NCI-H187 treated with DMSO at 0.1 percent for 48 hours (cell line): Measurements from ENCODE around the gene ZC3H10.

ENCODE experiments used
- DNase-seq: peaks from one replicate; lab custom pipeline; 2025; lab: John Stamatoyannopoulos, UW

ZC3H10 gene

DNA sequence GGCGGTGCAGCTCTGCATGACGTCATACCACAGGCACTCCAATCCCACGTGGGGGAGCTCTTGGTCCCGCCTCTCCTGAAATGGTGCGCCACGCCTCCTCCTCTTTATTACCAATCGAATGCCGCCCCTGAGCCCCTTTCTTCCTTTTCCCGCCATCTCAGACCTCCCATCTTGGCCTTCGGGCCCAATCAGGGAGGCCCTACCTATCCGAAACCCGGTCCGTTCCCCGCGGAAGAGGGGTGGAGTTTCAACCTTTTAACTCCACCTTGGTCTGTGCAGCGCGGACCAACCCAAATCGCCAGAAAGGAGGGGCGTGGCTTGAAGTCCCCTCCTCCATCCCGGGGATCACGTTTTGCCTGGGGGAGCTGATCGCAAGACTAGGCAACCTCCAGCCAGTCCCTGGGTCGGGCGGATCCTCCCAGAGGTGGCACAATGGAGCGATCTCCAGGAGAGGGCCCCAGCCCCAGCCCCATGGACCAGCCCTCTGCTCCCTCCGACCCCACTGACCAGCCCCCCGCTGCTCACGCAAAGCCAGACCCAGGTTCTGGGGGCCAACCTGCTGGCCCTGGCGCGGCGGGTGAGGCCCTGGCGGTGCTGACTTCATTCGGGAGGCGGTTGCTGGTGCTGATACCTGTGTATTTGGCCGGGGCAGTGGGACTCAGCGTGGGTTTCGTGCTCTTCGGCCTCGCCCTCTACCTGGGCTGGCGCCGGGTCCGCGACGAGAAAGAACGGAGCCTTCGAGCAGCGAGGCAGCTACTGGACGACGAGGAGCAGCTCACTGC is 10.0 kb downstream of the ZC3H10 start, which contains the start of gene ESYT1:
Gene ESYT1, plus strand, starts transcription at position 380 of the 782 bp plus-strand sequence. Its CDS starts 53 bp downstream, at position 433.
- peak; percentile 99 for DNase-seq

DNA sequence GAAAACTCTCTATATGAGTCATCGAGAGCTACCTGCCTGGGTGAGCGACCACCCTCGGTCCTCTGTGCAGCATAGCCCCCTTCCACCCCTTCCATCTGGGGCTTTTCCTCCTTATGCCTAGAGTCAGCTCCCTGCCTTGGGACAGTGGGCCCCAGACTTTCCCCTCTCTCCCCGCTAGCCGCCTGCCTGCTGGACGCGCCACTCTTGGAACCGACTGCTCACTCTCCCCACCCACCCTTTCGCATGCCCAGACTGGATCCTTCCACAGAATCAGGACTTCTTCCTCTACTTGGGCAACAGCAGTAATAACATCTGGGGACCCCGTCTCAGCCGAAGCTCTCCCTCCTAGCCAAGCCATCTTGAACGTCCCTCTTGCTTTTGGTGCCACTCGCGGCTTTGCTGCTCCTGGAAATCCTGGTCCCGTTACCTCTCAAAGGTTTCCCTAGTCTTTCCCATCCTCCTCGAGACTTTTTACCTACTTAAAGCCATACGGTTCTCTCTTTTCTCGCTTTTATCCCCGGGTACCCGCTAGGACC is 10.7 kb downstream of the ZC3H10 start:
- DNase-seq: no peak

DNA sequence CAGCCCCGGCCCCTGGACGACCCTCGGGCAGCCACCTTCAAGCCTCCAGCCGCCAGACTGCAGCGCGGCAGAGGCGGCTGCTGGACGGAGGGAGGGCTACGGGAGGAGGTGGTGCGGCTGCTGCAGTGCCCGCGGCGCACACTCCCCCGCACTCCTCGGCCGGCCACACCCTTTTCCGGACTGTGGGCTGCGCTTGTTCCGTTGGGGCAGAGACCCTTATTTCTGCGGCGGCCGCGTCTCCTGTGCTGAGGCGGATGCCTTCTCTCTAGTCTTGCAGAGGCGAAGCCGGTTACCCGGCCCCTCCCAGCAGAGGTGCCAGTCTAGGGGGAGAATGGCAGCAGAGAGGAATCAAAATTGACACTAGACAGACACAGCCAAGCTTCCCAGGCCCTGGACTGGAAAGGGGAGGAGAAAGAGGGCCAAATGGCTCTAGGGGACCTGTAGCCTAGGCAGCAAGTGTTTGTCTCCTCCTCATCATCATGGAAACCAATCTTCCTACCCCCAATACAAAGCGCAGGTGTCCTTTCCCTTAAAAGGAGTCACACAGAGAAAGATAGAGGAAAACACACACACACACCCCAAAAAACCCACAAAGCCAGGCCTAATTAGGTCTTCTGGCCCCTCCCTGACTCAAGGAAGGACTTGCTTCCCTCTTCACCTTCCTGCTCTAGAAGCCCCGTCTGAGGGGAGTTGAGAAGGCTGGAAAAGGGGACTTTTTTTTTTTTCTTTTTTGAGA is 11.3 kb downstream of the ZC3H10 start:
- no peak for DNase-seq

DNA sequence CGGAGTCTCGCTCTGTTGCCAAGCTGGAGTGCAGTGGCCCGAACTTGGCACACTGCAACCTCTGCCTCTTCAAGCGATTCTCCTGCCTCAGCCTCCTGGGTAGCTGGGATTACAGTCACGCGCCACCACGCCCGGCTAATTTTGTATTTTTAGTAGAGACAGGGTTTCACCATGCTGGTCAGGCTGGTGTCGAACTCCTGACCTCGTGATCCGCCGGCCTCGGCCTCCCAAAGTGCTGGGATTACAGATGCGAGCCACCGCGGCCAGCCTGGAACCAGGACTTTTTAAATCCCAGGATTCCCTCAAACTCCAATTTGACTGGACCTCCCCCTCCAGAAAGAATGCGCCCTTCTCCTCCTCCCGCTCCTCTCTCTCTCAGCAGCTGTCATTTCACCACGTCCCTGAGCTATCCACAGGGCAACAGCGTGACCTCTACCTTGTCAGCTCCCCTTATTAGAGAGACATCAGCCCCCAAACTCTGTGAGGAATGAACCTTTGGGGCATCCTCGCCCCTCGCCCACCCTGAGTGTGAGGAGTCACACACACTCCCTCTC is 12.0 kb downstream of the ZC3H10 start:
- DNase-seq: no peak

DNA sequence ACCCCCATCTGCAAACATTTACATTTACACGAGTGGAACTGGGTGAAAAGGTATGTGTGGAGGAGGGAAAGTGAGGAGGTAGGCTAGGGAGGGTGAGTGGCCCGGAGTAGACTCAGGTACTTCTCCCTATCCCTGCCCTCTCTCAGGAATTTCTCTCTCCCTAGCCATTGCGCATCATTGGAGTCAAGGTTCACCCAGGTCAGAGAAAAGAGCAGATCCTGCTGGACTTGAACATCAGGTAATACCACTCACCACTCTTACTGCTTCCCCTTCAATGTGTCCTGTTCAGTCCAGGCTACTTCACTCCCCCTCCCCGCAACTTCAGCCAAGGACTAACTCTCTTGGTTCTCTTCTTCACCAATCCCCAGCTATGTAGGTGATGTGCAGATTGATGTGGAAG is 12.8 kb downstream of the ZC3H10 start:
- DNase-seq: no peak

DNA sequence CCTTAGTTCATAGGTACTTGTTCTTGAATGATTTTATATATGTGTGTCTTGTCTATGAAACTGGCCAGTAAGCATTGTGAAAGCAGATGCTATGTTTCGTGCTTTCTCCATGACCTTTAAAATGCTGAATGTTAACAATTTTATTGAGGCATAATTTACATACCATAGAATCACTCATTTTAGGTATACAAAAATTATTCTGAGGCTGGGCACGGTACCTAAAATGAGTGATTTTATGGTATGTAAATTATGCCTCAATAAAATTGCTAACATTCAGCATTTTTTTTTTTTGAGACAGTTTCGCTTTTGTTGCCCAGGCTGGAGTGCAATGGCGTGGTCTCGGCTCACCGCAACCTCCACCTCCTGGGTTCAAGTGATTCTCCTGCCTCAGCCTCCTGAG is 16.8 kb downstream of the ZC3H10 start:
- no peak for DNase-seq

DNA sequence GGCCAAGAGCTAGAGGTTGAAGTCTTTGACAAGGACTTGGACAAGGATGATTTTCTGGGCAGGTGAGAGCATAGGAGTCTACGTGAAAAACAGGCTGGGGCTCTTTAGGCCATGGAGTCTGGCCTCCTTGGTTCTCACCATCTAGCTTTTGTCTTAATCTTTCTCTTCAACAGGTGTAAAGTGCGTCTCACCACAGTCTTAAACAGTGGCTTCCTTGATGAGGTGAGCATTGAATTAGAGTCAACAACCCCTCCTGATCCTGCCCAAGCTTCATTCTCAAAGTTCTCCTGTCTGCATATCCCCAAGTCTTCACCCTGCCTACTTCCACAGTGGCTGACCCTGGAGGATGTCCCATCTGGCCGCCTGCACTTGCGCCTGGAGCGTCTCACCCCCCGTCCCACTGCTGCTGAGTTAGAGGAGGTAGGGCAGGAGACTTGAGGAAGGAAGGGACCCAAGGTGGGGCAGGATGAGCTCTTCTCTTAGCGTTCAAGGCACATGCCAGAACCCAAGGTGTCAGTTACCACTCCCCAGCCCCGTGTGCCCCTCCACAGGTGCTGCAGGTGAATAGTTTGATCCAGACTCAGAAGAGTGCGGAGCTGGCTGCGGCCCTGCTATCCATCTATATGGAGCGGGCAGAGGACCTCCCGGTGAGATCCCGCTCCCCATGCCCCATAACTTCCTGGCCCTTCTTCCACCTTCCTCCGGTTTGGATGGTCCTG is 19.9 kb downstream of the ZC3H10 start:
- no peak for DNase-seq

DNA sequence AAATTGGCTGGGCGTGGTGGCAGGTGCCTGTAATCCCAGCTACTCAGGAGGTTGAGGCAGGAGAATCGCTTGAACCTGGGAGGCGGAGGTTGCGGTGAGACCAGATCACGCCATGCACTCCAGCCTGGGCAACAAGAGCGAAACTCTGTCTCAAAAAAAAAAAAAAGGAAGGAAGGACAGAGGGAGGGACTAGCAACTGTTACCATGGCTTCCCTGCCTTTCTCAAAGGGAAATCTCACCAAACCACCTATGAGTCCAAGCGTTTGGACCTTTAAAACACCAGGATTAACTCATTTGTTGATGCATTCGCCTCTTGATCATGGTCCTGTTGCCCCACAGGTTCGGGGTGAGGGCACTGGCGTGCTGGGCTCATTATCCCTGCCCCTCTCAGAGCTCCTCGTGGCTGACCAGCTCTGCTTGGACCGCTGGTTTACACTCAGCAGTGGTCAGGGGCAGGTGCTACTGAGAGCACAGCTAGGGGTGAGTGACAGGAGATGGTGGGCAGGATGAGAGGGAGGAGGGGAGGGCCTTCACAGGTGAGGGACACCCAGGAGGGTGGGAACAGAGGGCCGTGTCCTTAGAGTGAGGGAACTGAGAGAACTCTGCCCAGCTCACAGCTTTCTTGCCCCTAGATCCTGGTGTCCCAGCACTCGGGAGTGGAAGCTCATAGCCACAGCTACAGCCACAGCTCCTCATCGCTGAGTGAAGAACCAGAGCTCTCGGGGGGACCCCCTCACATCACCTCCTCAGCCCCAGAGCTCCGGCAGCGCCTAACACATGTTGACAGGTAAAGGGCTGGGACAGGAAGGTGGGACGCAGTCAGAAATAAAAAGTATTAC is 24.1 kb downstream of the ZC3H10 start:
- no peak for DNase-seq

DNA sequence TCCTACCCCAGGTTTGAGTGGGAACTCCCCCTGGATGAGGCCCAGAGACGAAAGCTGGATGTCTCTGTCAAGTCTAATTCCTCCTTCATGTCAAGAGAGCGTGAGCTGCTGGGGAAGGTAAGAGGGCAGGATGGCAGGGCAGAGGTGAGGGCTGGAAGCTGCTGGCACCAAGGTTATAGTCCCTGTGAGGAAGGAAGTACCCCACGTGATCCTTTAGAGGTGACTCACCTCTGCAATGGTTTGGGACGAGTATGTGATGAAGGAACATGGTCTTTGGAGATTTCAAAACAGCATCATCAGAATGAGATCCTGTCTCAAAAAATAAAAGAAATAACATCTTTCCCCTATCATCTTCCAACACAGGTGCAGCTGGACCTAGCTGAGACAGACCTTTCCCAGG is 25.2 kb downstream of the ZC3H10 start:
- DNase-seq: no peak

DNA sequence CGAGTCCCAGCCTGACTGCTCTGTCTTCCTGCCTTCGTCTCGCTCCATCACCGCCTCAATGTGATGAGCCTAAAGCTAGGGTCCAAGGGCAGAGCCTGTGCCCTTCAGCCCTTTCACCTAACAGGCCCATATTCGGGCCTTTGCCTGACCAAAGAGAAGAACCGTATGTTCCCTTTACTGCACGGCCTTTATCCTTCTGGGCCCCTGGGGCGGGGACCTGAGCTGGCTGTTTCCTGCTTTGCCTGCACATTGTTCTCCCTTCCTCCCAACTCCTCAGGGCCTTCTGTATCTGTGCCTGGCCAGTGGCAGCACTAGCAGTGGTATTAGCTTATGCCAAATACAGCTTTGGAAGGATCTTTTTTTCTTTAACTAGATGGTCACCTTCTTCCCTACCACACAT is 25.8 kb downstream of the ZC3H10 start:
- no peak for DNase-seq

DNA sequence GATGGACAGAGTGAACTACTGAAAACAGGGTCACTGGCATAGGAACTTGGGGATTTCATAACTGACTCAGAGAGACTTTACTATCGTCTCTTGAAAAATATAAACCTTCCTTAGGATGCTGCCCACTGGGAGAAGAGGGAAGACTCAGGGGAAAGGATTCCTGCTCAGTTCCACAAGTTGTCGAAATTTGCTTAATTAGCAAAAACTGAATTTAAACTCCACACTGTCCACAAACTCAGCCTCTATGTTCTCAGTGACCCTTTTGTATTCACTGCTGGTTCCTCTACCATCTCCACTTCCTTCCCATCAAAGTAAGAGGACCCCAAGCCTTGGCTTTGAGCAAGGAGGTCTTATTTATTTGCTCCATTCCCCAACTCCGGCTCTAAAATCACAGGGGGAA is 27.2 kb downstream of the ZC3H10 start:
- DNase-seq: no peak

DNA sequence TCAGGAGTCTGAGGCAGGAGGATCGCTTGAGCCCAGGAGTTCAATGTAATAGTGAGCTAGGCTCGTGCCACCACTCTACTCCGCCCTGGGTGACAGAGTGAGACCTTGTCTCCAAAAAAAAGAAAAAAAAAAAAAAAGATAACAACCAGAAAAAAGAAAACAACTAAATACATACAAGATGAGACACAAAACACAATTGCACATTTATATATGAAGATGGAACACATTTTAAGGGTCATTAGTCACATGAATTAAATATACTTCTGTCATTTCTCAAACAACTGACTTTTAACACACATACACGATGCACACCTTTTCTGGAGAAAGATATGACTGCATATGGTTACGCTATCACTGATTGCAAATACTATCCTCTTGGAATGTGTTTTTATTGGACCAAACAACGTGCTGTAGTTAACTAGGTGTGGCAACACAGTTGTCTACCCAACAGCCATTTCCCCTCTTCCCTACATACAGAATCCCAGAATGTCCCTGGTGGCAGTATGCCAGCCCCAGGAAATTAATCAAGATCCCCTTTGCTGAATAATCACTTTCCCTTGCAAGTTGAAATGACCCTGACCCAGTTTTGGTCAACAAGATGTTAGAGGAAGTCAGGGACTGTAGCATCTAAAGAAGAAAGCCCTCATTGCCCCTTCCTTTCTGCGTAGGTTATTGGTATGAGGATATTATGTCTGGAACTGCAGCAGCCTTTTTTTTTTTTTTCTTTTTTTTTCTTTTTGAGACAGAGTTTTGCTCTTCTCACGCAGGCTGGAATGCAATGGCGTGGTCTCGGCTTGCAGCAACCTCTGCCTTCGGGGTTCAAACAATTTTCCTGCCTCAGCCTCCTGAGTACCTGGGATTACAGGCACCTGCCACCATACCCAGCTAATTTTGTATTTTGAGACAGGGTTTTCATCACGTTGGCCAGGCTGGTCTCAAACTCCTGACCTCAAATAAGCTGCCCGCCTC is 28.7 kb downstream of the ZC3H10 start:
- no peak for DNase-seq

DNA sequence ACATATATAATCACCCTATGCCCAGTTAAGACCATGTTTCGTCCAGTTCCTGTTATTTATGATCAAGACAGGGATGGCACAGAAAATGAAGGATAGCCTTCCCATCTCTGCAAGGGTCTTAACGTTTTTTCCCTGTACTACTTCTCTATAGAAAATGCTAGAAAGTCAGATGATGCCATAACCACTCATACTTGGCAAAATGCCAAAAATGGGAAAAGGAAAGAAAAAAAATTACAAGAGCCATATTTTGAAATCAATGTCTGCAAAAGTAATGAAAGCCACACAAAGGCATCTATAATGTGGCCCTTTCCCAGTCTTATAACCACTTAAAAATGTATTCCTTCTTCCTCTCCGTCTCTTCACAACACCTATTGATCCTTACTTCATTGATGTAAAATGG is 32.5 kb downstream of the ZC3H10 start:
- no peak for DNase-seq

DNA sequence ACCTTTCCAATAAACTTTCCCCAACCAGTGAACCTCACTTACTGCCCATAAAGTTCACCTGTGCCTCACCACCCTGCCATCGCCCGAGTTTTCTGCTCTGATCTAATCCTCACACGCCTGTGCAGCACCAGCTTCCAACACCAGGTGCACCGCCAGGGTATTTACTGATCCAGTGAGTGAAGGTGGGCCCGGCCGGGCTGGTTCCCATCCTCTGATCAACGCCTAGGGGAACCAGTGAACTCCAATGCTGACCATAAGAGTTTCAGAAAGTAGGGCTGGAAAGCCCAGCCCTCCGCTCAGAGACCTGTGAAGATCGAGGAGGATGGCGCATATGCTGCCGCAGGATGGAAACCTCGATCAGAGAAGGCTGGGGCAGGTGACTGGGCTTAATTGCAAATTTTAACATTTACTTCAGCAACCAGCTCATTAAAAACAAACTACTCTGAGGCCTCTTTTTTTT is 33.6 kb downstream of the ZC3H10 start:
- DNase-seq: no peak

DNA sequence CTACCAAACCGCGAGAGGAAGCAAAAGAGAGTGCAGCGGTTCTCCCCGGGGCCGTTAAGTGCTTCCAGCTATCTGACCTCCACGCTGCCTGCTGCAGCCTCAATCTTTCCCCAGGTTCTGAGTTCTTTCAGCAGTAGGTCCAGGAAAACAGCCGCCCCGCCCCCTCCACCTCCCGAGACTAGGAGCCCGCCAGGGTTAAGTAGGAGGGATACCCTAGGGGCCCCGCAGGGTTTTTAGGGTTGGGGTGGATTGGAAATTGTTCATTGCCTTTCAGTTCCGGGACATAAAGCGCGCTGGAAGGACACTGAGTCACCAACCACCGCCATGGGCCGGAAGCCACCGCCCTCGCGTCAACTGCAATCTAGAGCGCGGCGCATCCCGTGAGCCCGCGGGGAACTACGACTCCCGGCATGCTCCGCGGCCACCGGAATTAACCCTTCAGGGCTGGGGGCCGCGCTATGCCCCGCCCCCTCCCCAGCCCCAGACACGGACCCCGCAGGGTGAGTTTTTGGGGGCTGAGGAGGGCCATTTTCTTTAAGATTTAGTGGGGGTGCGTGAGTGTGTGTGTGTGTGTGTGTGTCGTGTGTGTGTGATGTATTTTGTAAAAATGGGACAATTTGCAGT is 34.2 kb downstream of the ZC3H10 start, which contains the start of gene MYL6B:
Gene MYL6B, plus strand, starts transcription at position 456 of the 624 bp plus-strand sequence. CDS start 1,332 bp downstream, outside the sequence.
- DNase-seq: peak; percentile 45

DNA sequence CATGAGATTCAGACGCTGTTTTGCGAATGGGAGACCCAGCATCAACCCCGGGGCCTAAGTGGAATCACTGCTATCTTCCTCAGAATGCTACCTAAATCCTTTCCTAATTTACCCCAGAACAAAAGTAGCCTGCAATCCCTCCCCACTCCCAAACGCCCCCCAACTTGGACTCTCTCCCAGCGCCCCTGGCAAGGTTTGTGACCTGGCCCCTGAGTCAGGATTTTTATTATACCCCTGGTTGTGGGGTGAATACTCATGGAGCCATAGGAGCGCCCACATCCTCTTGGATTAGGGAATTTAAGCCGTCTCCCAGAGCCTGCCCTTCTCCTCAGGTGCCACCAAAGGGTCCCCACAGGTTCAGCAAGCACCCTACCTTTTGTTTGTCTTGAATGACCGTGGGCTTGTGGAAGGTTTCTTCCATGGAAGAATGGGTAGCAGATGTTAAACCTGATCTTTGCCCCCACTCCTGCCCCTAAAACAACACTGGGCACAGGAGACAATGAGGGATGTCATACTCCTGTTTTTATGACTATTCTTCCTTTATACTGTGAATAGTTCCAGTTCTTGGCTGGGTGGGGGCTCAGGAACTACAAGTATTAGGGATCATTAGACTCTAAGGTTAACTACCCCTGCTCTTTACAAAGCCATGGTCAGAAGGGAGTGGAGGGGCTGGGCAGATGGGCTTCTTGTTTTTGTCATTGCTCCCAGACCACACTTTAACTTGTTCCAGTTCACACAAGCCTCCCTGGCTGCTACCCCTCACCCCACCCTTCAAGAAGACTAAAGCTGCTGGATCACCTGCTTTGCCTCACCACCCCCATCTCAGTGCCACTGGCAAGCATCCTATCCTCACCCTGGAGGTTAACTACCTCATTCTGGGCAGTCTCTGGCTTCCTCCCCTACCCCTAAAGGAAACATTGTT is 35.0 kb downstream of the ZC3H10 start:
- no peak for DNase-seq

DNA sequence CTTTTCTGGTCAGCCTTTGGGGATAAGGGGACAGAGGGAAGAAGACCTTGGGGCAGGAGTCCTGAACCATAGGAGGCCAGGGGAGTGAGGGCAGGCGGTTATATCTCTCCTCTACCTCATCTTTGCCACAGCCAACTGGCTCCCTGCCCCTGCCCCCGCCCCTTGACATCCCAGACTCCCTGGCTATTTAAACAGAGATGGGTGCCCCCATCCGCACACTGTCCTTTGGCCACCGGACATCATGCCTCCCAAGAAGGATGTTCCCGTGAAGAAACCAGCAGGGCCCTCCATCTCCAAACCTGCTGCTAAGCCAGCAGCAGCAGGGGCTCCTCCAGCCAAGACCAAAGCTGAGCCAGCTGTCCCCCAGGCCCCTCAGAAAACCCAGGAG is 35.6 kb downstream of the ZC3H10 start:
- DNase-seq: no peak

DNA sequence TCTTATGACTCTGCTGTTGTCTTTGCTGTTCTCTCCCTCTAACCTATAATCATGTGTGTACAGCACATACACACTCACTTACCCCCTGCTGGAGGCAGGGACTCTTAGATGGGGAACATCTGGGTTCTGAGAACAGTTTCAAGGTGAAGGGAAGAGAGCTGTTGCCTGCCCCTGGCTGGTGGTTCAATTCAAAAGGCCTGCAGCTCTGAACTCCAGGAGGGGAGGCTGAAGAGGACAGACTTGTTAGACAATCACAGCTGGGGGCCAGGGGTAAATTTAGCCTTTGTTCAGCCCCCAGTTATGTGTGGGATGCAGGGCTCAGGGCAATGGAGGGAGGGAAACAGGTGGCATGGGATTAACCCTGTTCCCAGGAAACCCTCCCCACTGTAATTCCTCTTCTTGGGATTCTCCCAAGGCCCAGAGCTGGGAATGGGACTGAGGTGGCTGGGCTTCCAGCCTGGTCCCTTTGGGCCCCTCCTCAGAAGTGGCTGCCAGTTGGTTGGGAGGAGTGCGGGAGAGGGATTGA is 36.2 kb downstream of the ZC3H10 start:
- DNase-seq: no peak
